IPS DF 6.9 (cell line): ENCODE results near the gene BET1L.
"Not testable (repeated sequence)": the region's sequence is repeated elsewhere in the genome, so short reads cannot be mapped to it uniquely, and the experiment has no call there.

Experiments used
- DNase-seq: peaks from one replicate; pipeline ENCODE4 v3.0.0-alpha.2; 2013; ENCODE audit warnings: low read depth, low spot score
- H3K27ac ChIP-seq: one replicate; pipeline ENCODE4 v1.5.1; 2013; ENCODE audit warnings: low read length, control low read depth
- H3K27me3 ChIP-seq: 2 replicates; pipeline ENCODE4 v1.6.1; 2013; ENCODE audit warnings: mild to moderate bottlenecking, low read length; ENCODE audit not compliant: control insufficient read depth, insufficient read depth
- H3K36me3 ChIP-seq: 2 replicates; pipeline ENCODE4 v1.6.1; 2013; ENCODE audit warnings: low read length; ENCODE audit not compliant: control insufficient read depth, insufficient read depth
- H3K4me1 ChIP-seq: 2 replicates; pipeline ENCODE4 v1.6.1; 2013; ENCODE audit warnings: low read length; ENCODE audit not compliant: control insufficient read depth, insufficient read depth
- H3K4me3 ChIP-seq: 2 replicates; pipeline ENCODE4 v1.5.1; 2013; ENCODE audit warnings: mild to moderate bottlenecking, low read length
- H3K9me3 ChIP-seq: 2 replicates; pipeline ENCODE4 v1.6.1; 2013; ENCODE audit warnings: low read length, inconsistent platforms; ENCODE audit not compliant: control insufficient read depth, insufficient read depth
- WGBS: extraction: QIAGEN DNeasy Blood & Tissue Kit; methylation state at CpG from one replicate; pipeline ENCODE4 v1.1.7; 2013; ENCODE audit warnings: mixed read lengths, missing lambda C conversion rate; ENCODE audit not compliant: insufficient read length, insufficient coverage; 5-methylcytosine and 5-hydroxymethylcytosine counted together

Gene BET1L

DNA sequence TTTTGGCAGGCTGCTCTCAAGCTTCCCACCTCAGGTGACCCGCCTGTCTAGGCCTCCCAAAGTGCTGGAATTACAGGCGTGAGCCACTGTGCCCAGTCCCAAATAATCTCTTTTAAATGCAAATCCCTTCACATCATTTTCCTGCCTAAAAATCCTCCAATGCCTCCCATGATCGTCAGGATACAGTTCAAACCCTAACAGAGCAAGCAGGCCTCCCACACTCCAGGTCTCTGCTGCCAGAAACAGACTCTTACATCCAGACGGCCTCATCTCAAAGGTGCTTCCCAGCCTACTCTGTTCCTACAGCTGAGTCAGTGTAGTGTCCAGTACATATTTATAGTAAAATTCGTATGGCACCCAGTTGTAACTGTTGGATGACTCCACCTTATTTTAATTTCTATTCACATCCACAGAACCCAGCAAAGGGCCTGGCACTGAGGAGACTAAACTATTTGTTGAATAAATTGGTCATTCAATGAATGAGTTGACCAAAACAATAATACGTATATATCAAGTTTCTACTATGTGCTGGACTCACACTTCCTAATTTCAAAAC is 20.7 kb upstream of the BET1L start:
- Histone ChIP-seq H3K36me3 (0 out of 2 replicates have a peak, but pooled peaks cover 3% of the 10 kb centered on the region), H3K4me1 (no peaks in the 10 kb centered on the region), H3K4me3 (no peak overlapping the region), H3K27me3 (no peaks in the 10 kb centered on the region), H3K9me3 (no peaks in the 10 kb centered on the region), H3K27ac (no peak overlapping the region)
- no peak for DNase-seq
- WGBS, result no CpG with 5 or more reads among the region's 6 CpGs

DNA sequence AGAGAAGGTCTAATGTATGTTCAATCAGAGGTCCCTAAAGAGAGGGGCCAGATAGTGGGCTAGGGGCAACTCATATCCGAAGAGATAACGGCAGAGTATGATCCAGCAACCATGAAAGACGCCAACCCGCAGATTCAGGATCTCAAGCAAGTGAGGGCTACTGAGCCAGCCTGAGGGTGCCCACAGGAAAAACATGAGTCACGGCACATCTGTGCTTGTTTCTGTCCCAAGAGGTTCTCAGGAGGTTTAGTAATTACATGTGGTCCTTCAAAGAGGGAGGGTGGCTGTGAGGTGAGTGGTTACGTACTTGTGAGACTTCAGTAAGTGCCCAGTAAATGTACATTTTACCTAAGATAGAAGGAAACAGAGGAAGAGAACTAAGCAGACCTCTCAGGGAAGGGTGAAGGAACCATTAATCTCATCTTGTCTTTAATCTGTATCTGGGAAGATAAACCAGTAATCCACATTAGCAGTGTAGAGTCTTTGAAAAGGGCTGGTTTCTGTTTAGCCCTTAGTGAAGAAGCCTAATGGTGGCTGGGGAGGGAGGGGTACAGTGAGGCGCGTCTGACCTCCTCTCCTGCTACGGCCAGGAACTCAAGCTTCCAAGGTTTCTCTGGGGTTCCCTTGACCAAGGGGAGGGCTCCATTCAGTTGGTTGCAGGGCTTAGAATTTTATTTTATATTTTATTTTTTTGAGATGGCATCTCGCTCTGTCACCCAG is 18.7 kb upstream of the BET1L start:
- Histone ChIP-seq H3K4me3 (no peak overlapping the region), H3K36me3 (0 out of 2 replicates have a peak, but pooled peaks cover 9% of the 10 kb centered on the region), H3K4me1 (no peaks in the 10 kb centered on the region), H3K27me3 (no peaks in the 10 kb centered on the region), H3K9me3 (no peaks in the 10 kb centered on the region), H3K27ac (no peak overlapping the region)
- DNase-seq, result no peak
- no CpG with 5 or more reads among the region's 10 CpGs for WGBS

GRCh38 chr11:224424-224823 is 17.2 kb upstream of the BET1L start:
- Histone ChIP-seq H3K36me3 (0 out of 2 replicates have a peak, but pooled peaks cover 9% of the 10 kb centered on the region), H3K4me1 (no peaks in the 10 kb centered on the region), H3K27ac (no peak overlapping the region), H3K4me3 (no peak overlapping the region), H3K27me3 (no peaks in the 10 kb centered on the region), H3K9me3 (no peaks in the 10 kb centered on the region)
- no peak for DNase-seq
- no CpG with 5 or more reads among the region's 7 CpGs for WGBS

DNA sequence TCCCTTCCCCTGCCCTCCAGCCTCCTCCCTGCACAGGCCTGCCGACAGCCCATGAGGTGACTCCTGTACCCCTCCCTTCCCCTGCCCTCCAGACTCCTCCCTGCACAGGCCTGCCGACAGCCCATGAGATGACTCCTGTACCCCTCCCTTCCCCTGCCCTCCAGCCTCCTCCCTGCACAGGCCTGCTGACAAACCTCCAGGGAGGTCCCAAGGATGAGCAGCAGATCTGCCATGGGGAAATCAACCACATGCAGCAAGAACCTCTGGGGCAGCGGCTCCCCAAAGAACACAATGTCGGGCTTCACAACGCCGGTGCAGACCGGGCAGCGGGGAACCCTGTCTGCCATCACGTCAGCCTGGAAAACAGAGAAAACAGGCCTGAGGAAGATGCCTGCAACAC is 16.7 kb upstream of the BET1L start:
- no peaks in the 10 kb centered on the region for H3K27me3 ChIP-seq
- no peak overlapping the region for H3K4me3 ChIP-seq
- no peak for DNase-seq
- H3K4me1 ChIP-seq, result no peaks in the 10 kb centered on the region
- H3K36me3 ChIP-seq, result peaks cover 11% of the 10 kb centered on the region; the same call in 1 of the 2 replicates
- H3K9me3 ChIP-seq, result no peaks in the 10 kb centered on the region
- no CpG with 5 or more reads among the region's 9 CpGs for WGBS
- H3K27ac ChIP-seq, result no peak overlapping the region

DNA sequence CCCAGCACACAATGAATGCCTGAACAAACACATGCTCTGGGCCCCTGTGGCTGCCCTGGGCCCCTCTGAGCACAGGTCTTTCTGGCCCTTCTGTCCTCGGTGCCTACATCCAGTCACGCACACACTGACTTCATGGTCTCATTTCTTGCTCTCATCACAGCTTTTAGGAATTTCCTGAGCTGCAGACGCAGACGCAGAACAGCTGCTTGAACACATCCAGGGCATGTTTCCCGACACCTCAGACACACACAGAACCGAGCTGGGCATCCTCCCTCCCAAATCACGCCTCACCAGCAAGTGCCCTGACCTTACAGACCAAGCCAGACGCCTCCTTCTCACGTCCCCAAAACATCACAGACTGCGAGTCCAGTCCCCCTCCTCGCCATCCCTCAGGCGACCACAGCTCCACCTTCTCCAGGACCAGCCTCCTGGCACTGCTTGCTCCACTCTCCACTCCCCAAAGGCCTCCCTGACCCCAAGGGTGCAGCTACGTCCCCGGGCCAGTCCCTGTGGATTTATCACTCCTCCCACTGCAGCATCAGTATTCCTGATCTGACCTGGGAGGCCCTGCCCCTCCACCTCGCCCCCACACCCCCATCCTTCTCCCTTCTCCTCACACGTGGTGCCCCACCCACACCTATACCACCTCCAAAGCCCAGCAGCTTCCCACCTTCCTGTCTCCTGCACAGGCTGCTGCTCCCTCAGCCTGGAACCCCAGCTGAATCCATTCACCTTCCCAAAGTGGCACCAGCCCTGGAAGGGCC is 16.0 kb upstream of the BET1L start:
- DNase-seq, result no peak
- Histone ChIP-seq H3K9me3 (no peaks in the 10 kb centered on the region), H3K4me3 (no peak overlapping the region), H3K27ac (no peak overlapping the region), H3K4me1 (no peaks in the 10 kb centered on the region), H3K36me3 (peaks cover 11% of the 10 kb centered on the region; the same call in 1 of the 2 replicates), H3K27me3 (no peaks in the 10 kb centered on the region)
- WGBS, result no CpG with 5 or more reads among the region's 16 CpGs

- H3K4me1 ChIP-seq, result no peaks in the 10 kb centered on the region
- peaks cover 11% of the 10 kb centered on the region; the same call in 1 of the 2 replicates for H3K36me3 ChIP-seq
- WGBS, result no CpG with 5 or more reads among the region's 14 CpGs
- H3K9me3 ChIP-seq, result no peaks in the 10 kb centered on the region
- no peak overlapping the region for H3K27ac ChIP-seq
- no peak for DNase-seq
- H3K4me3 ChIP-seq, result no peak overlapping the region
- no peaks in the 10 kb centered on the region for H3K27me3 ChIP-seq
These were observed 15.0 kb upstream of the BET1L start for GRCh38 chr11:221998-222789.

DNA sequence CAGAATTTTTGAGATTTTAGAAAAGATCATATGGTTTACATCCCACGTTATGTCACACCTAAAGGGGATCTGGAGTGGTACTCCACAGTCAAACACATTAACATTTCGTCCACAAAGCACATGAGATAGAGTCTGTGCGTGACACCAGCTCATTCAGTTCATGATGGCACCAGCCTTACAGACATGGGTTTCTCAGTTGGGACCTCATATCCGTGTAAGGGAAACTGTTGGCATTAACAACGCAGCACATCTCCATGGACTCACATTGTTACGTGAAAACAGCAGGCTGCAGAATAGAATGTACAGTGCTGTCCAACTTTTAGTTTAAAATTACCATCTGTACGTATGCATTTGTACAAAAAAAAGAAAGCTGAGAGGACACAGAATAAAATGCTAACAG is 14.3 kb upstream of the BET1L start:
- no CpG with 5 or more reads among the region's 7 CpGs for whole genome bisulfite sequencing
- H3K4me1 ChIP-seq, result no peaks in the 10 kb centered on the region
- no peak for DNase-seq
- H3K27ac ChIP-seq, result no peak overlapping the region
- H3K9me3 ChIP-seq, result no peaks in the 10 kb centered on the region
- H3K36me3 ChIP-seq, result peaks cover 11% of the 10 kb centered on the region; the same call in 1 of the 2 replicates
- no peak overlapping the region for H3K4me3 ChIP-seq
- H3K27me3 ChIP-seq, result no peaks in the 10 kb centered on the region

- not testable (repeated sequence) for H3K27me3 ChIP-seq, DNase-seq, H3K4me3 ChIP-seq, H3K4me1 ChIP-seq, H3K27ac ChIP-seq, H3K9me3 ChIP-seq
- peaks cover 11% of the 10 kb centered on the region; the same call in 1 of the 2 replicates for H3K36me3 ChIP-seq
- no CpG with 5 or more reads among the region's 3 CpGs for WGBS
These were observed 13.5 kb upstream of the BET1L start for GRCh38 chr11:220641-221215.

GRCh38 chr11:218815-219593 is 11.8 kb upstream of the BET1L start:
- no peak for DNase-seq
- no peaks in the 10 kb centered on the region for H3K27me3 ChIP-seq
- peaks cover 18% of the 10 kb centered on the region; the same call in 1 of the 2 replicates for H3K36me3 ChIP-seq
- no peak overlapping the region for H3K4me3 ChIP-seq
- no peak overlapping the region for H3K27ac ChIP-seq
- no peaks in the 10 kb centered on the region for H3K9me3 ChIP-seq
- no peaks in the 10 kb centered on the region for H3K4me1 ChIP-seq
- WGBS, result no CpG with 5 or more reads among the region's 29 CpGs
